Endothelial cell of umbilical vein (primary cell): ENCODE measurements around the gene NOTCH2. TPM values are rescaled to one million over a fixed set of nuclear protein-coding genes. Genes with fewer than 3 reads are reported as not detected.

ENCODE experiments used
- BruUV-seq: library from RNA; stranded (reverse); fragments of 400-500 nt; replicated peaks from 2 replicates; lab custom pipeline; 2021; lab: Mats Ljungman, UMichigan
- CTCF ChIA-PET: fragments of 300-600, 350-600 bp; sonication (Branson Sonifier 250); formaldehyde crosslinking; loops from one replicate; lab custom pipeline; 2021; ENCODE audit warnings: antibody characterized with exemption, inconsistent platforms; lab: Charles Lee
- POLR2A ChIA-PET: fragments of 300-600, 350-600 bp; sonication (Branson Sonifier 250); formaldehyde crosslinking; loops from one replicate; lab custom pipeline; 2021; ENCODE audit warnings: antibody characterized with exemption, inconsistent platforms; lab: Charles Lee
- DNase-seq: peaks from one replicate; pipeline ENCODE4 v3.0.0-alpha.2; 2011; ENCODE audit warnings: low read depth, low spot score
- FAIRE-seq: peaks from 2 replicates; lab custom pipeline; 2011; peaks lifted over from hg19 to GRCh38; lab: Jason Lieb, UNC
- H2AFZ ChIP-seq: 2 replicates; pipeline ENCODE4 v1.6.0; 2012; ENCODE audit warnings: low read depth, low read length, control low read depth, inconsistent platforms
- H3K27ac ChIP-seq: 2 replicates; pipeline ENCODE4 v1.5.1; 2011; ENCODE audit warnings: low read depth, mild to moderate bottlenecking, control low read depth, low read length, moderate library complexity; ENCODE audit not compliant: insufficient read depth
- H3K27me3 ChIP-seq, 2 experiments: 2 replicates each; pipeline versions ENCODE4 v1.6.0 to v1.6.1; 2011; ENCODE audit warnings: low read length in 2 of 2, mixed read lengths in 1 of 2; ENCODE audit not compliant: control insufficient read depth in 2 of 2, insufficient read depth in 2 of 2
- H3K36me3 ChIP-seq, 2 experiments: 2 replicates in 1 of 2; 3 replicates in 1 of 2; pipeline ENCODE4 v1.5.1; 2011; ENCODE audit warnings: low read length in 2 of 2, mild to moderate bottlenecking in 1 of 2, moderate library complexity in 1 of 2; ENCODE audit not compliant: control insufficient read depth in 2 of 2, insufficient read depth in 2 of 2; ENCODE audit errors: extremely low read depth in 1 of 2
- H3K4me1 ChIP-seq: 3 replicates; pipeline ENCODE4 v1.5.1; 2011; ENCODE audit warnings: mild to moderate bottlenecking, low read length; ENCODE audit not compliant: control insufficient read depth, insufficient read depth; ENCODE audit errors: extremely low read depth
- H3K4me2 ChIP-seq: 2 replicates; pipeline ENCODE4 v1.6.1; 2011; ENCODE audit warnings: low read length, control low read depth, mixed read lengths; ENCODE audit not compliant: insufficient read depth
- H3K4me3 ChIP-seq, 3 experiments: fragments of 200-600 bp in 1 of 3; sonication (generic), shearing (Covaris generic) in 1 of 3; replicated peaks in 1 of 3; 2 replicates each; pipeline ENCODE4 v1.5.1; 2011 to 2016; ENCODE audit warnings: control low read depth in 3 of 3, low read length in 3 of 3, mild to moderate bottlenecking in 2 of 3, inconsistent platforms in 1 of 3, low read depth in 1 of 3, moderate library complexity in 1 of 3; ENCODE audit not compliant: insufficient read depth in 1 of 3
- H3K79me2 ChIP-seq: 2 replicates; pipeline ENCODE4 v1.6.0; 2012; ENCODE audit warnings: low read length, inconsistent platforms; ENCODE audit not compliant: control insufficient read depth, insufficient read depth
- H3K9ac ChIP-seq: replicated peaks from 2 replicates; pipeline ENCODE3; 2011; ENCODE audit warnings: low read length, control low read depth; ENCODE audit not compliant: insufficient read depth; ENCODE audit errors: extremely low read depth
- H3K9me1 ChIP-seq: replicated peaks from 3 replicates; pipeline ENCODE4 v1.6.0; 2011; ENCODE audit warnings: mild to moderate bottlenecking, low read length; ENCODE audit not compliant: control insufficient read depth, insufficient read depth; ENCODE audit errors: extremely low read depth
- H3K9me3 ChIP-seq: replicated peaks from 2 replicates; pipeline ENCODE4 v1.5.1; 2012; ENCODE audit warnings: low read length, inconsistent platforms; ENCODE audit not compliant: control insufficient read depth, insufficient read depth
- H4K20me1 ChIP-seq: replicated peaks from 2 replicates; pipeline ENCODE3; 2011; ENCODE audit warnings: mild to moderate bottlenecking, low read length; ENCODE audit not compliant: control insufficient read depth, insufficient read depth; ENCODE audit errors: extremely low read depth
- EZH2 ChIP-seq: IDR thresholded peaks from 2 replicates; pipeline ENCODE4 v1.6.1; 2012; ENCODE audit warnings: borderline replicate concordance, low read depth, mild to moderate bottlenecking, moderate library complexity, low read length, inconsistent platforms; ENCODE audit not compliant: severe bottlenecking
- GATA2 ChIP-seq: IDR thresholded peaks from 2 replicates; pipeline ENCODE4 v1.7.0; 2011; ENCODE audit warnings: low read depth, mild to moderate bottlenecking, moderate library complexity, mixed read lengths, low read length; ENCODE audit not compliant: insufficient read length, insufficient read depth
- MYC ChIP-seq: IDR thresholded peaks from one replicate; pipeline ENCODE4 v1.6.1; 2011; ENCODE audit warnings: mild to moderate bottlenecking, low read depth, low read length
- POLR2A ChIP-seq: IDR thresholded peaks from 2 replicates; pipeline ENCODE4 v1.6.1; 2012; ENCODE audit warnings: low read depth, mild to moderate bottlenecking, control low read depth, low read length
- POLR2AphosphoS5 ChIP-seq: IDR thresholded peaks from 2 replicates; pipeline ENCODE4 v1.6.1; 2012; ENCODE audit warnings: low read depth, mild to moderate bottlenecking, control low read depth, low read length, moderate library complexity; ENCODE audit not compliant: insufficient read depth
- dilution Hi-C: fragments of 300-500 bp; cut with MboI; formaldehyde crosslinking; loops from one replicate; pipeline ENCODE4 v1.15.0; 2019; ENCODE audit warnings: low sequenced_read_pairs; ENCODE audit not compliant: extremely low pct_ligation_motif_present
- intact Hi-C: fragments of 100-400 bp; cut with micrococcal nuclease; formaldehyde crosslinking; loops from one replicate; pipeline ENCODE4 v1.10.0; 2022
- polyA plus RNA-seq, 4 experiments: library from polyadenylated mRNA; depleted of rRNA in 3 of 4; stranded (reverse) in 3 of 4; unstranded in 1 of 4; fragments of >200 nt; gene quantifications; 2 replicates each; pipeline versions ENCODE4 v1.2.1 to v1.2.3, GENCODE V29; 2011 to 2012; ENCODE audit warnings: missing spikeins in 1 of 4
- total RNA-seq: library from RNA; stranded (reverse); gene quantifications from 2 replicates; pipeline ENCODE4 v1.2.3, GENCODE V29; 2021
- TF ChIP-seq, protein P1 (sequence below), 2 donors: IDR thresholded peaks; 1 replicate in 1 of 2; 2 replicates in 1 of 2; pipeline ENCODE4 v1.5.1; 2011; ENCODE audit warnings: low read length in 2 of 2, mild to moderate bottlenecking in 2 of 2, moderate library complexity in 2 of 2, control low read depth in 1 of 2, inconsistent platforms in 1 of 2, low read depth in 1 of 2; ENCODE audit not compliant: insufficient read depth in 1 of 2; ENCODE audit errors: extremely low read depth in 1 of 2

The NOTCH2 gene
- total and polyA plus RNA-seq, 2 donors (not counting 3 experiments of a cell fraction or from before 2014, with no cell fraction given), result 14.3 to 49.1 TPM

DNA sequence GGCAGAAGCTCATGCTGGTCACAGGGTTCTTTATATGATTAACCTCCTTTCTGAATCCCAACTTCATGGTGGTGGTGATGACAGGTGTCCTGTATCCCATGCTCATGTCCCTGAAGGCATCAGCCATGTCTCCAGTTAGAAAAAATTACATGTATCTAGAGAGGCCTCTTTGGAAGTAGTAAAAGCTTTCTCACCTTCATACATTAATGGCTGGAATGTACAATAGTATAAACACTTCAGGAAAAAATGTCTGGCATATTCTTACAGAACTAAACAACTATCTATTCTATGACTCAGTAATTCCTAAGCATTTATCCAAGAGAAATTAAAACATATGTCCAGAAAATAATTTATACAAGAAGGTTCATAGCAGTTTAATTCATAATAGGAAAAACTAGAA lies 207.2 kb downstream of the NOTCH2 start:
- no peak overlapping the region for H3K4me2 ChIP-seq
- POLR2A ChIA-PET, result no interaction called here
- H3K4me3 ChIP-seq, result no peak overlapping the region
- H3K9ac ChIP-seq, result no peak overlapping the region
- H3K4me1 ChIP-seq, result peaks cover 23% of the 10 kb centered on the region
- DNase-seq (no peak), FAIRE-seq (no peak)
- no peak overlapping the region for H2AFZ ChIP-seq
- no peaks in the 10 kb centered on the region for H4K20me1 ChIP-seq
- intact Hi-C loops, result no loop called here
- TF ChIP-seq POLR2A (no peak), GATA2 (no peak), MYC (no peak), EZH2 (no peak), POLR2AphosphoS5 (no peak)
- TF ChIP-seq, protein P1, sequence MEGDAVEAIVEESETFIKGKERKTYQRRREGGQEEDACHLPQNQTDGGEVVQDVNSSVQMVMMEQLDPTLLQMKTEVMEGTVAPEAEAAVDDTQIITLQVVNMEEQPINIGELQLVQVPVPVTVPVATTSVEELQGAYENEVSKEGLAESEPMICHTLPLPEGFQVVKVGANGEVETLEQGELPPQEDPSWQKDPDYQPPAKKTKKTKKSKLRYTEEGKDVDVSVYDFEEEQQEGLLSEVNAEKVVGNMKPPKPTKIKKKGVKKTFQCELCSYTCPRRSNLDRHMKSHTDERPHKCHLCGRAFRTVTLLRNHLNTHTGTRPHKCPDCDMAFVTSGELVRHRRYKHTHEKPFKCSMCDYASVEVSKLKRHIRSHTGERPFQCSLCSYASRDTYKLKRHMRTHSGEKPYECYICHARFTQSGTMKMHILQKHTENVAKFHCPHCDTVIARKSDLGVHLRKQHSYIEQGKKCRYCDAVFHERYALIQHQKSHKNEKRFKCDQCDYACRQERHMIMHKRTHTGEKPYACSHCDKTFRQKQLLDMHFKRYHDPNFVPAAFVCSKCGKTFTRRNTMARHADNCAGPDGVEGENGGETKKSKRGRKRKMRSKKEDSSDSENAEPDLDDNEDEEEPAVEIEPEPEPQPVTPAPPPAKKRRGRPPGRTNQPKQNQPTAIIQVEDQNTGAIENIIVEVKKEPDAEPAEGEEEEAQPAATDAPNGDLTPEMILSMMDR (IDR thresholded peaks at IDR 0.05; ENCODE audit: extremely low read depth in 1 of 2, insufficient read depth in 1 of 2, low read depth in 1 of 2, low read length in 2 of 2), result no peak
- no peak overlapping the region for H3K27ac ChIP-seq
- H3K27me3 ChIP-seq, result no peaks in the 10 kb centered on the region
- no peaks in the 10 kb centered on the region for H3K9me3 ChIP-seq
- CTCF ChIA-PET, result no interaction called here
- H3K9me1 ChIP-seq, result no peaks in the 10 kb centered on the region
- H3K36me3 ChIP-seq, result no peaks in the 10 kb centered on the region
- dilution Hi-C loops, result no loop called here
- BruUV-seq, result no TSS peak
- no peaks in the 10 kb centered on the region for H3K79me2 ChIP-seq

Other genes with a start within 250 kb of the NOTCH2 start
- not detected in 2 replicates for gene ADAM30, start 173.1 kb downstream of the NOTCH2 start, total RNA-seq
- gene ADAM30, start 173.1 kb downstream of the NOTCH2 start, polyA plus RNA-seq, result not detected in 2 replicates
- 26.5 and 27.3 TPM in 2 replicates for gene SEC22B, start 106.9 kb upstream of the NOTCH2 start, total RNA-seq
- 12.5 and 14.2 TPM in 2 replicates for gene SEC22B, start 106.9 kb upstream of the NOTCH2 start, polyA plus RNA-seq